ENCODE results near the gene EIF5B. TPM values are rescaled to one million over a fixed set of nuclear protein-coding genes. Genes with fewer than 3 reads are reported as not detected.

Gene EIF5B
- polyA plus RNA-seq, 1 donor from 2014 or later: 19.8 TPM

Other genes starting within 250 kb of the EIF5B start
- gene C2orf15, start 195.7 kb upstream of the EIF5B start, polyA plus RNA-seq (ENCODE audit: insufficient read depth, low read depth, low replicate concordance): 10.7 TPM
- 4.8 TPM for gene TSGA10, start 182.4 kb upstream of the EIF5B start, polyA plus RNA-seq (ENCODE audit: insufficient read depth, low read depth, low replicate concordance)
- 3.5 TPM for gene LIPT1, start 182.4 kb upstream of the EIF5B start, polyA plus RNA-seq (ENCODE audit: insufficient read depth, low read depth, low replicate concordance)
- gene MITD1, start 156.3 kb upstream of the EIF5B start, polyA plus RNA-seq (ENCODE audit: insufficient read depth, low read depth, low replicate concordance): 7.9 TPM
- 31.9 TPM for gene MRPL30, start 156.2 kb upstream of the EIF5B start, polyA plus RNA-seq (ENCODE audit: insufficient read depth, low read depth, low replicate concordance)
- gene LYG2, start 81.7 kb upstream of the EIF5B start, polyA plus RNA-seq (ENCODE audit: insufficient read depth, low read depth, low replicate concordance): not detected
- gene LYG1, start 36.2 kb upstream of the EIF5B start, polyA plus RNA-seq (ENCODE audit: insufficient read depth, low read depth, low replicate concordance): 0.36 TPM
- gene TXNDC9, start 1.1 kb upstream of the EIF5B start, polyA plus RNA-seq (ENCODE audit: insufficient read depth, low read depth, low replicate concordance): 6.7 TPM
- 8.6 TPM for gene REV1, start 152.6 kb downstream of the EIF5B start, polyA plus RNA-seq (ENCODE audit: insufficient read depth, low read depth, low replicate concordance)